TTC549 (cell line): ENCODE results near the gene RLN2.

Source experiments
- FAIRE-seq: peaks from 2 replicates; lab custom pipeline; 2012; peaks lifted over from hg19 to GRCh38; lab: Jason Lieb, UNC

RLN2 gene

GRCh38 chr9:5265939-5266338 lies 38.6 kb downstream of the RLN2 start:
- no peak for FAIRE-seq

GRCh38 chr9:5264219-5264595 lies 40.3 kb downstream of the RLN2 start:
- no peak for FAIRE-seq

- no peak for FAIRE-seq
Measured at GRCh38 chr9:5263351-5264218, 40.9 kb downstream of the RLN2 start.
